Adrenal gland (tissue), 5 donors: Measurements from ENCODE around the gene TOLLIP.

Experiments
- POLR2A ChIP-seq, 2 donors: fragments of 450-650 bp; IDR thresholded peaks; one replicate each; pipeline ENCODE4 v1.6.1; 2017; ENCODE audit warnings: antibody characterized with exemption in 2 of 2, mild to moderate bottlenecking in 2 of 2, moderate library complexity in 1 of 2
- TF ChIP-seq, protein P1 (sequence below), 6 experiments: fragments of 450-650 bp in 4 of 6; fragments of 200-600 bp in 2 of 6; sonication (generic) in 1 of 6; IDR thresholded peaks; 1 replicate in 5 of 6; 2 replicates in 1 of 6; pipeline versions ENCODE4 v1.5.1 to v1.8.0; 2016 to 2021; ENCODE audit warnings: antibody characterized with exemption in 6 of 6, mild to moderate bottlenecking in 2 of 6, moderate library complexity in 1 of 6
- donor health status: DM: no; HTN: no; CAD: no.

DNA sequence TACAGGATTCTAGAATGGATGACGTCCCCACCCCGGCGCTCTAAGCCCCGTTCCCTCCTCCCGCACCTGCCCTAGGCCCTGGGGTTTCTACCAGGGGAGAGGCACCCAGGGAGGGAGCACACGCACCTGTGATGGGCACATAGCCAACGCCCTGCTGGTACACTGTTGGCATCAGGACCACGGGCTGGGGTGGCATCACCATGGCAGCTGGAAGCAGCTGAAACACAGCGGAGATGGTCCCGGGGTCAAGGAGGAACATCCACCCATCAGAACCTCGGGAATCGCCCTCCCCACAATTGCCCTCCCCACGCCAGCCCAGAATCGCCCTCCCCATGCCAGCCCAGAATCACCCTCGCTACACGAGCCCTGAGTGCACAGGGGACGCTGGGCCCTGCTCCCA, 23.6 kb downstream of the TOLLIP start:
- TF ChIP-seq, protein P1, sequence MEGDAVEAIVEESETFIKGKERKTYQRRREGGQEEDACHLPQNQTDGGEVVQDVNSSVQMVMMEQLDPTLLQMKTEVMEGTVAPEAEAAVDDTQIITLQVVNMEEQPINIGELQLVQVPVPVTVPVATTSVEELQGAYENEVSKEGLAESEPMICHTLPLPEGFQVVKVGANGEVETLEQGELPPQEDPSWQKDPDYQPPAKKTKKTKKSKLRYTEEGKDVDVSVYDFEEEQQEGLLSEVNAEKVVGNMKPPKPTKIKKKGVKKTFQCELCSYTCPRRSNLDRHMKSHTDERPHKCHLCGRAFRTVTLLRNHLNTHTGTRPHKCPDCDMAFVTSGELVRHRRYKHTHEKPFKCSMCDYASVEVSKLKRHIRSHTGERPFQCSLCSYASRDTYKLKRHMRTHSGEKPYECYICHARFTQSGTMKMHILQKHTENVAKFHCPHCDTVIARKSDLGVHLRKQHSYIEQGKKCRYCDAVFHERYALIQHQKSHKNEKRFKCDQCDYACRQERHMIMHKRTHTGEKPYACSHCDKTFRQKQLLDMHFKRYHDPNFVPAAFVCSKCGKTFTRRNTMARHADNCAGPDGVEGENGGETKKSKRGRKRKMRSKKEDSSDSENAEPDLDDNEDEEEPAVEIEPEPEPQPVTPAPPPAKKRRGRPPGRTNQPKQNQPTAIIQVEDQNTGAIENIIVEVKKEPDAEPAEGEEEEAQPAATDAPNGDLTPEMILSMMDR (IDR thresholded peaks at IDR 0.05), result no peak
- no peak for TF ChIP-seq POLR2A (IDR thresholded peaks at IDR 0.05)
